GM18873 (cell line): ENCODE results near the gene SMAD4.

Experiments used
- ATAC-seq: cut with Tn5 transposase; IDR thresholded peaks from one replicate; pipeline ENCODE4 v1.9.1; 2021; ENCODE audit warnings: mild to moderate bottlenecking, moderate library complexity, moderate number of reproducible peaks; ENCODE audit not compliant: unreplicated experiment, low FRiP score

Gene SMAD4

DNA sequence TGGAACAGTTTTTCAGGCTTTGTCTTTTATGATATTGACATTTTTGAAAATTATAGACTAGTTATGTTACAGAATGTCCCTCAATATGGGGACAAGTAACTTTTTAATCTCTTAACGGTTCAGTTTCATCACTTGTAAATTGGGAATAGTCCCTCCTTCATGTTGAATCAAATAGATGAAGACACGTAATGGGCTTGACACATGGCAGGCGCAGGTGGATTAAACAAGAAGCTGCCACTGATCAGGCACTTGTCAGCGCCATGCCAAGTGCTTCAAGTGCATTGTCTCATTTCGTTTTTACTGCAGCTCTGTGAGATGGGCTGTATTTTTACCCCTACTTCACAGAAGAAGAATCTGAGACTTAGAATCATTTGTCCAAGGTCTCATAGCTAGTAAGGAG is 9.5 kb upstream of the SMAD4 start:
- no peak for ATAC-seq

DNA sequence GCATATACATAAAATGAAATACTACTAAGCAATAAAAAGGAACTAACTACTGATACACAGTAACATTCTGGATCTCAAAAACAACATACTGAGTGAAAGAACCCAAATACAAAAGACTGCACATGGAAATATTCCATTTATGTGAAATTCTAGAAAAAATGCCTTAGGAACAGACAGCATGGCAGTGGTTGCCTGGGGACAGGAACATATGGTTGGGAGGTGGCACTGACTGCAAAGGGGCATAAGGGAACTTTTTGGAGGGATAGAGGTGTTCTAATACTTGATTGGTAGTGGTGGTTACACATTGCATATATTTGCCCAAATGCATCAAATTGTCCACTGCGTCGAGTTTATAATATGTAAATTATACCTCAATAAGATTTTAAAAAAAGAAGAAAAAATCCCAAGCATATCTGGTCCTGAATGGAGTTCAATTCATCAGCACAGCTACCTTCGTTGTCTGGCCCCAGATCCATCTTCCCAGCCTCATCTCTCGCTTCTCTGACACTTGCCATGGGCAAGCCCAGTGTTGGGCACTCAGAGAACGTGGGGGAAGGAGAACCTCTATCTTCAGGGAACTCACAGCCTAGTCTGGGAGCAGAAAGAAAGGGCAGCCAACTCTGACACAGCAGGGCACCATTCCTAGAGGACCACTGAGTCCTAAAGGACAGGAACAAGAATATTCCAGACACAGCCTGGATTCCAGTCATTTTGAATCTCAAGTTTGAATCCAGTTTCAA is 8.6 kb upstream of the SMAD4 start:
- no peak for ATAC-seq

DNA sequence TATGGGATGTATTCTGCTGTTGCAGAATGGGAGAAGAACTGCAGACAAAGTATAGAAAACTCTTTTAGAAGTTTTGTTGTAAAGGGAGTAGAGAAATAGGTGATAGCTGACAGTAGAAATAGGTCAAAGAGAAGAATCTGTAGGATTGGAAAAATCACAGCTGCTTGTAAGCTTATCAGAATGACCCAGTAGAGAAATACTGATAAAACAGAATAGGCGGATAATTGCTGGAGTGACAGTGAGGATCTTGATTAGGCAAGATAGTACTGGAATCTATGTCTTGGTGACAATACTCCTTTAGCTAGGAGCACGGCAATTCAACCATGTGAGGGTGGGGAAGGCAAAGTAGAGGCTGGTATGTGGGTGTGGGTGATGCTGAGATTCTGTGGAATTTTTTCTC is 4.5 kb upstream of the SMAD4 start:
- no peak for ATAC-seq

DNA sequence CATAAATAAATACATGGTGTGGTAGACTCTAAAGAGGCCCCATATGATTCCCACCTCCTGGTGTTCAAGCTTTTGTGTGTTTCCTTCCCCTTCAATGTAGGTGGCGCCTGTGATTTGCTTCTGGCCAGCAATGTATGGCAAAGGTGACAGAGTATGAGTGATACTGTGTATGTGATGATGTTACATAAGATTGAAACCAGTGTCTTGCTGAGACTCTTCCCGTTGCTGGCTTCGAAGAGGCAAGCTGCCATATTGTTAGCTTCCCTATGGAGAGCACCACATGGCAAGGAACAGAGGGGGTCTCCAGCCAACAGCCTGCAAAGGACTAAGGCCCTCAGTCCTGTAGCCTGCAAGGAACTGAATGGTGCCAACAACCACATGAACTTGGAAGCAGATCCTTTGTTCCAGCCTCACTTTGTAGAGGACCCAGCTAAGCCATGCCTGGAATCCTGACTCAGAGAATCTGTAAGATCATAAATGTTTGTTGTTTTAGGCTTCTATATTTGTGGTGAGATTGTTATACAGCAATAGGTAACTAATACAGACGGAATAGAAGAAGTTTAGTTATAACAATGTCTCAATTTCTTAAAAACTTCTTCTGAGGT is 1.7 kb upstream of the SMAD4 start:
- no peak for ATAC-seq

DNA sequence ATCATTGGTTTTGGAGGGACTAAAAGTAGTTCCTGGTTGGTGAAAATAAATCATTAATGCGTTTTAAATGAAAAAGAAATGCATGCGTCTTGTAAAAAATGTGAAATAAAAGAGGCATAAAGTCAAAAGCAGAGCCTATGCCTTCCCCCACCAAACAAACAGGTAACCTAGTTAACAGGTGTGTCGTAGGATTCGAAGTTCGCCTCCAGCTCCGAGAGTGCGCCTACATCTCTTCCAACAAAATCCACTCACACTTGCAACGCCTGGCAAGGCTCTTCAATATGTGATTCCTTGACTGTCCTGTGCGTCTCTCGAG is 677 bp upstream of the SMAD4 start:
- no peak for ATAC-seq

DNA sequence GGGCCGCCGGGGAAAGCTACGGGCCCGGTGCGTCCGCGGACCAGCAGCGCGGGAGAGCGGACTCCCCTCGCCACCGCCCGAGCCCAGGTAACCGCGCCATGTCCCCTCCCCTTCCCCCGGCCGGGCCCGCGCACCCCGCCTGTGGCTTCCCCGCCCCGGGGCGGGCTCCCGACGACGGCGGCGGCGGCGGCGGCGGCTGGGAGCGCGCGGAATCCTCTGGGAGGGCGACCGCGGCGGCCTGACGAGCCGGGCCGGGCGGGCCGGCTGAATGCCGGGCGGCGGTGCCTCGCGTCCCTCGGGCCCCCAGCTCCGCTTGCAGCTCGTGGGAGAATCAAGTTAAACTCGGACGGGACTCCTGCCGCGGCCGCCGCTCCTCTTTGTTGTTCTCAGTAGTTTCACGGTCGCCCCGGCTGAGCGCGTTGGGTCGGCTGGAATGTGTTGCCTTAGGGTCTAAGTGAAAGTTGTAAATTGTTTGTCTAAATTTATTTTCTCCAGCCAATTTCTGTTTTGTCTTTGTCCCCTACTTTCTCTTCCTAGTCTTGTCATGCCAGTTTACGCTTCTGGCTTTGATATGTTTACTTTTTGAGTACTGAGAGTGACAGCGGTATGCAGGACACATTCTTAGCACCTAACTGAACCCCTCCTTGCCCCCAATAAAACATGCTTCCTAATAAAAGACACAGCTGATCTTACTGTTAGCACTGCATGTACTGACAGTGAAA is 685 bp downstream of the SMAD4 start:
- ATAC-seq, result peak; percentile 25

DNA sequence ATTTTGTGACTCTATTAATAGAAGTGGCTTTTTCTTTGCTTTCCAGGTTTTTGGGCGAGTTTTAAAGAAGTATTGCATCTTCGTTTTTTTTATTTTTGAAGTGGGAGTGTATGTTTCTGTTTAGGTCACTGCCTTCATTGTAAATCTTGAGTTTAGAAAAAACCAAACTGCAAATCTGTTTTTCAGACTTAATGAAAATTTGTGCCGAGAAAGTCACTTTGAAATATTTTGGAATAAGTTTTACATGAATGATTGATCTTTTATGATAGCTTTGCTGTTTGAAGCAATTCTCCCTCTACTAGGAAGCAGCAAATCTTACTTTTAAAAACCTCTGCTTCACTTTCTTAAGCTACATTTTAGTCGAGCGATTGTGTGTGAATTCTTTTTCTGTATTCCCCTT is 2.2 kb downstream of the SMAD4 start:
- ATAC-seq, result no peak

DNA sequence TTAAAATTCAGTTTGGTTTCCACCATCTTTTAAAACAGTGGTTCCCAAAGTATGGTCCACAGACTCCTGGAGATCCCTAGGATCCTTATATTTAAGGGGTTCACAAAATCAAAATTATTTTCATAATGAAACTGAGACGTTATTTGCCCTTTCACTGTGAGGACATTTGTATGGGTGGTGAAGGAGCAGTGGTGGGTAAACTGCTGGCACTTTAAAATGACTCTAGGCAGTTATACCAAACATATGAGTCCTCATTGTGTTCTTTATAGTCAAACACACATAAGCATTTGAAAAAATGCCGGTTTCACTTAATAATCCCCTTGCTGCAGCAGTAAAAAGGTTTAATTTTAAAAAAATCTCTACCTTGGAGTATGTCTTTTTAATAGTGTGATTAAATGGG is 7.2 kb downstream of the SMAD4 start:
- ATAC-seq, result no peak

DNA sequence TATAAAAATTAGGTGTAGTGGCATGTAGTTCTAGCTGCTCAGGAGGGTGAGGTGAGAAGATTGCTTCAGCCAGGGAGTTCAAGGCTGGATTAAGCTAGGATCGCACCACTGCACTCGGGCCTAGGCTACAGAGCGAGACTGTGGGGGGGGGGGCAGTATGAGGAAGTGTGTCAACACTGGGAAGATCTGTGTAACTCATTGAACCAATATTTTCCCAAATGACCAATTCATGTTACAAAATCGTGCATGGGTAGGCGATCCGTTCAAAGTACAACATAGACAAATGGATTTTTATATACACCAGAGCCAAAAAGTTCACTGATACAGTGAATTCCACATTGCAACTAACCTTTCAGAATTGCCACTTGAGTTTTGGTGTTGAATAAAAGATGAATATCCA is 8.1 kb downstream of the SMAD4 start:
- no peak for ATAC-seq

DNA sequence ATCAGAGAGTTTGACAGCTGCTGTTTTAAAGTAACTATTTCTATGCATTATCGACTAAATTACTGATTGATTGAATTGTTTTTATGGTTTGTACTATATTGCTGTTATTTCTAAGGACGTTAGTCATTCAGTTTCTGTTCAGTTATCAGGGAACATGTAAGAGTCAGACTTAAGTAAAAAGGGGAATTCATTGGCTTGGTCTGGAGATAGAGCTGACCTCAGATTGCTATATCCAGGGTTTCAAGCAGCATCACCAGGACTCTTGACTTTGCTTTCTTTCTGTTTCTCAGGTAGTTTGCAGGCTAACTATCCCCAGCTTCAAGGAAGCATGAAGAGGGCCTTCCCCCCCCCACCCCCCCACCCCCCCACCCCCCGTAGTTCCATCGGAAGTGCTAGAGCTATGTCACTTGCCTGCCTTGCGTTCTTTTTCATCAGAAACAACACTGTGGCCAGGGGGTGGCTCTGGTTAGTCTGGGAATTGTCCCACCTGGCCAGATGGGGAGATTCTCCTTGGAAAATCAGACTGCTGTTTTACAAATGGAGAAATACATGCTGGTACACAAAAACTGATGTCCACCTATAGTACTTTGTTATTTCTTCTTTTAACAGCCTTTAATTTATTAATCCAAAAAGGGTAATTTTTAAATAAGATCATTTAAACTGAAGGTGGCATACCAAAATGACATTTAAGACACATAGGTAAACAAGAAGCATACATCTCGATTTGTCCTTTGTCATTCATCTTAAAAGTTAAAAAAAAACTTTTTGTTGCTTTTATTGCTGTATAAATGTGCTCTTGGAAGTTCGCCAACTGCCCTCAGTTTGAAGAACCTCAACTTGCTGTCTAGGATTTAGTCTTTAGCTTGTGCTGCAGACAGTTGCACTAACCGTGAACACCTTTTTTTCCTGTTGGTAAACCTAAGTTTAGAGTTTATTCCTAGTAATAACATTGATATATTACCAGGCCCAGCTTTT is 9.4 kb downstream of the SMAD4 start:
- no peak for ATAC-seq

DNA sequence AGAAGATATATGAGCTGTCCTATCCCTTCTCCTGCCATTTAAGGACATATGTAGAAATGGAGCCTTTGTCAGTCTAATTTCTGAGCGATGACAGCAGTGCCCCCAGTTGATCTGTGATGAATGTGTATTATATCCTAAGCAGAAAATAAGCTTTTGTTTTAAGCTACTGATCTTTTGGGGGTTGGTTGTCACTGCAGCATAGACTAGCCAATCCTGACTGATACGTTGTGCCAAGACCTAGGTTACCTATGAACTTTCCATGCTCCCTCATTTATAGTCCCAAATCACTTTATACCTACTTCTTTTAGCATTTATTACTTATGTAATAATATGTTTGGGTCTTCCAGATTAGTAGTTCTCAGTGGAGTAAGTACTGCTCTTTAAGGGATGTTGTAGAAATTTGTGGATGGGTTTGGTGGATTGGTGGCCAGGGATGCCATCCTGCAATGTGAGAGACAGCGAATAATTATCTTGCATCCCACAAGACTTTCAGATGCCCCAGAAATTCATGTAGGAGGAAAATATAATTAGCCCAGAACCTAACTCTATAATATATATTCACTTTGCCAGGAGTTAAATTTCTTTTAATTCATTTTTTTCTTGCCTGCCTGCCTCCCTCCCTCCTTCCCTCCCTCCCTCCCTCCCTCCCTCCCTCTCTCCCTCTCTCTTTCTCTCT is 11.8 kb downstream of the SMAD4 start:
- no peak for ATAC-seq

DNA sequence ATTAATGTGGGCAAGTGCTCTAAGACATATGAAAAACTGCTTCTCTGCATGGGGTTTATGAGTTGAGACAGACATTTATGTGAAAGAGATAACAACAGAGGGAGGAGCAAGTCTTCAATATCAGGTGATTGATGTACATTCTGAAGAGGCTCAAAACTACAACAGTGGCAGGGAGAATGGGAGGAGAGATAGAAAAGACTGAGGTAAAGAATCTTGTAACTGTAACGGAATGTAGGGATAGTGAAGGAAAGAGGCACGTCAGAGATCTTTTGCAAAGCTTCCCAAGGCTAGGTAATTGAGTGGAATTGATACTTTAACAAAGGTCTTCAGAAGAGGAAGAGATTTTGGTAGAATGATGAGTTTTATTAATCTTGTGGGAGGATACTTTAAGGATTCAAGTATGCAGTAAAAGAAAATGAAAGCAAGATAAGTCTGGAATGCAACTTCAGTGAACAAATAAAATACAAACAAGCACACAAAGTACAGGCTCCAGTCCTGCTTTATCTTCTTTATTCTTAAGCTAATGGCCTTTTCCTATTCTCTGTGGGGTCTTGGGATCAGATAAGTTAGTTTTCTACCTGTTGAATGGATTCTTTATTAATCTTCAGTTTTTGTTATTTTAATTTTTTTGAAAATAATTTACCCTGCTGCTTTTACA is 15.0 kb downstream of the SMAD4 start:
- no peak for ATAC-seq

DNA sequence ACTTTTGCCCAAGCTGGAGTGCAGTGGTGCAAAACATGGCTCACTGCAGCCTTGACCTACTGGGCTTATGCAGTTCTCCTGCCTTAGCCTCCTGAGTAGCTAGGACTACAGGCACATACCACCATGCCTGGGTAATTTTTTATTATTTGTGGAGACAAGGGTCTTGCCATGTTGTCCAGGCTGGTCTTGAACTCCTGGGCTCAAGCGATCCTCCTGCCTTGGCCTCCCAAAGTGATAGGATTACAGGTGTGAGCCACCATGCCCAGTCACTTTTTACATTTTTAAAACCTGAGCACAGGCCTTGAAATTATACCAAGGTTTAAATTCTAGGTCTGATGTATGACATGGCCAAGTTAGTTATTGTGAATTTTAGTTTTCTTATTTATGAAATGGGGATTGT is 18.2 kb downstream of the SMAD4 start:
- no peak for ATAC-seq

DNA sequence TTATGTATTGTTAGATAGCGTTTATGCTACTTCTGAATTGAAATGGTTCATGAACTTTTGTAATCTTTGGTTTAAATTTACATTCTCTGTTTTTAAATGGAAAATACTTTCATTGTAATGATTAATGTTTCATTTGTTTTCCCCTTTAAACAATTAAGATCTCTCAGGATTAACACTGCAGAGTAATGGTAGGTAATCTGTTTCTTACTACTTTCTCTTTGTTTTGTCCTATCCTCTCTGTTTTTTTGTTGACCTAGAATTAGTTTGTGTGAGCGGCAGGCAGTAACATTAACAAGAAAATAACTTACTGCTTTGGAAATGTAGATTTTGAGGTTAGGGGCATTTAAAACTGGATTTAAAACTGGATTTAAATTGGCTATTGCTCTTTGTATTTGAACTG is 19.1 kb downstream of the SMAD4 start:
- ATAC-seq, result no peak

DNA sequence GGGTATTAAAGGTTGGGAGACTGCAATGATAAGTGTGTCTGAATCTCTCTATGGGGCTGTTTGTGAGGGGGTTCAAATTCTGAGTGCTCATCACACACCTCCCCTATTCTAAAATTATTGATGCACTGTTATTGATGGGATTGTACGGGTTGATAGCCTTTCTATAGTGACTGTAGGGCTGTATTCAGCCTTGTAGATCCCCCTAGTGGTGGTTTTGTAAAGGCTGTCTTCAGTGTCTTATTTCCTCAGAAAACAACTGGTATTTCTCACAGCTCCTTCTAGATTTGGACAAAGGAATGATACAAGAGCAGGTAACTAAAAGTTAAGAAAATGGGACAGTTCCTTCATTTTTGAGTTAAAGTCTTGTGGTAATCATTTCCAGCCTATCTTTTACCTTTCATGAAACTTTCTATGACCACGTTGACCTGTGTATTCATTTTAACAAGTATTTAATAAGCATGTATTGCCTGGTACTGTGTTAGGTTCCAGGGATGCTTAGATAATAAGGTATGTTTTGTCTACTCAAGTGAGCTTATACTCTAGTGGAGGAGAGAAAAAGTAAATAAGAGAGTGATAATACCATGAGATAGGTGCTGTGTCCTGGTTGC is 21.2 kb downstream of the SMAD4 start:
- peak; percentile 69 for ATAC-seq

DNA sequence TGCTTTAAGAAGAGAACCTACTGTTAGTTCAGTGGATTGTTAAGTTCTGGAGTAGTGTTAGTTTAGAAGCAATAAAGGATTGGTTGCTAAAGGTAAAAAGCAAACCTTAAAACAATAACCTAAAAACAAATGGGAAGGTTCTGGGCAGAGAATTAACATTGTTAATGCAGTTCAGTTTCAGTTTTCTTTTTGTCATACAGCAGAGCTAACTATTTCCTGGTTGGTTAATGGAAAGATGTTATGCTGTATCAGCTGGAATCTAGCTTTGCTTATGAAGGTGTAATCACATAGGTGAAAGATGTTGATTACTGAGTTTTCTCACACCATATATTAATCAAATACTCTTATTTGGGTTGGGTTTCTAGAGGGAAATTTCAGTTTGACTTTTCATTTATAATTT is 23.8 kb downstream of the SMAD4 start:
- ATAC-seq, result no peak

DNA sequence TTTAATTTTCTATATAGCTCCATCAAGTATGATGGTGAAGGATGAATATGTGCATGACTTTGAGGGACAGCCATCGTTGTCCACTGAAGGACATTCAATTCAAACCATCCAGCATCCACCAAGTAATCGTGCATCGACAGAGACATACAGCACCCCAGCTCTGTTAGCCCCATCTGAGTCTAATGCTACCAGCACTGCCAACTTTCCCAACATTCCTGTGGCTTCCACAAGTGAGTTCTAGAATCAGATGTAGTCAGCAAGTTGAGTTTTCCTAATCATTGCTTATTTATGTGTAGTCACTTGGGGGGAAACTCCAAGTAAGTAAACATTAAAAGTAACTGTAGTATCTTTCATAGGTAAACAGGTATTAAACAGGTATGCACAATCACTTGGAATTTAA is 24.8 kb downstream of the SMAD4 start:
- ATAC-seq, result no peak

DNA sequence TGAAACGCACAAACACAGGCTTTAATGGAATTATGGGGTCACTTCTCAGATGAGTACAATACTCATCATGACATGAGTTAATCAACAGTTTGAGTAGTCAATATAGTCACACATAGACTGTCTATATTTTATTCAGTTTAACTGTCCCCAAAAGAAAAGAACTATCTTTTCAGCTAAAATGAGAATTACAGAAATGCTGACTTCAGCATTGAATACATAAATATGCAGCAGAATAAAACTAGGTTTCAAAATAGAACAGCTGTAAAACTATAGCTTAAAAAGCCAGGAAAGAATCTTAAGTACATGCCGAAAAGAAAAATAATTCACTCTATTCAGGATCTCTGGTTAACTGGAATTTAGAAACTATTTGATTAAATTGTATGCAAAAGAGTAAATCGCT is 30.0 kb downstream of the SMAD4 start:
- no peak for ATAC-seq

DNA sequence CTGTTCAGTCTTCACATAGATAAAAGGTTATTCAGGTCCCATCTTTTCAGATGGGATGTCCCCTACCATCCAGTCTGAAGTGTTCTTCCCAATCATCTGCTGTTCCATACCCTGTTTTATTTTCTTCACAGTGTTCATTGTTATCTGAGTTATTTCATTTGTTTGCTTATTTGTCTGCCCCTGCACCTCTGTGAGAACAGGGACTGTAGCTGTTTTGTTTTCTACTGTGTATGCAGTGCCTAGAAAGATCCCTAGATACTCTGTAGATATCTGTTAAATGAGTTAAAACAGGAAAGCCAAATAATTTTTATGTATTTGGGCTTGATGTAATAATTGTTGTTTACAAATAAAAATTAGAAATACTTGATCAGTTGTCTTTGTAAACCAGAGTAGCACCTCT is 34.2 kb downstream of the SMAD4 start:
- no peak for ATAC-seq
